HT1080 (cell line): Measurements from ENCODE around the gene KLK10. TPM values are rescaled to one million over a fixed set of nuclear protein-coding genes. Genes with fewer than 3 reads are reported as not detected.

ENCODE experiments used
- DNase-seq: peaks from one replicate; pipeline ENCODE4 v3.0.0-alpha.2; 2015; ENCODE audit warnings: low read depth
- total RNA-seq: library from RNA; depleted of rRNA; stranded (reverse); fragments of >200 nt; shearing (Covaris generic); gene quantifications from 2 replicates; pipeline ENCODE4 v1.2.3, GENCODE V29; 2014

KLK10 gene
- total RNA-seq, 1 experiment from 2014 or later, result not detected

DNA sequence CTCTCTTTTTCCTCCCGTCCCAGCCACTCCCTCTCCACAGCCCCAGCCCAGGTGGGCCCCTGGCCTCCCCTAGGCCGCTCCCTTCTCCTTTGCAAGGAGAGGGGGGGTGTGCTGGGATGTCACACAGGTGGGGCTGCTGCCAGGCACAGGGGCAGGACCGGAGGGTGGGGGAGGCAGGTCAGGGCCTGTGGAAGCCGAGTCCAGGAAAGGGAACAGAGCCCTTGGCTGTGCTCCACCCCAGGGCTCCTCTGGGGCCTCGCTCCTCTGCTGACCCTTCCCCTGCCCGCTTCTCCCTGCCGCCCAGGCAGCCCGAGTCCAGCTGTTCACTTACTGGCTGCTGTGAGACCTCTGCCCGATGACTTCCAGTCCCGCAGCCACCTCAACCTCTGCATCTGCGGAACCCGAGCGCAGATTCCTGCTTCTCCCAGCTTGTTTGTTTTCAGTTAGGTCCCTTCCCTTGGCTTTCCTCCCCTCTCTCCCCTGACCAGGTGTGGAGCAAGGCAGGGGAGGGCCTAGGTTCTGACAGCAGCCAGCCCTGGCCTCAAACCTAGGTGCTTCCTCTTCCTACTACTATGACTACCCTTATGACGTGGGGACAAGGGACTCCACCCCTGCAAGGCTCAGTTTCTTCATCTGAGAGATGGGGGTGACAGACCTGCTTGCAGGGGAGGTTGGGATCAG, 7.8 kb upstream of the KLK10 start:
- no peak for DNase-seq

DNA sequence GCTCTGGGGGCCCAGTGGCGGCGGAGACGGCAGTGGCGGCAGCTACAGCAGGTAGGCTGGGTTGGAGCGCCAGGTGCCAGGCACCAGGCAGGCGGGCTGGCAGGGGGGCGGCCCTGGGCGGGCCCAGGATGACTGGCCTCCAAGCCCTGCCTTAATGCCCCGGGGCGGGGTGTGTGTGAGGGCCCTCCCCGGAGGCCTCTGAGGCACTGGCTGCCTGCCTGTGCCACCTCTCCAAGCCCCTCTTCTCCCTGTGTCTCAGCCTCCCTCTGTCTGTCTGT, 7.0 kb upstream of the KLK10 start, which contains the start of gene KLK11:
Gene KLK11, minus strand, starts transcription at position 63 of the 278 bp plus-strand sequence. CDS start 985 bp downstream, outside the sequence.
- DNase-seq, result no peak

DNA sequence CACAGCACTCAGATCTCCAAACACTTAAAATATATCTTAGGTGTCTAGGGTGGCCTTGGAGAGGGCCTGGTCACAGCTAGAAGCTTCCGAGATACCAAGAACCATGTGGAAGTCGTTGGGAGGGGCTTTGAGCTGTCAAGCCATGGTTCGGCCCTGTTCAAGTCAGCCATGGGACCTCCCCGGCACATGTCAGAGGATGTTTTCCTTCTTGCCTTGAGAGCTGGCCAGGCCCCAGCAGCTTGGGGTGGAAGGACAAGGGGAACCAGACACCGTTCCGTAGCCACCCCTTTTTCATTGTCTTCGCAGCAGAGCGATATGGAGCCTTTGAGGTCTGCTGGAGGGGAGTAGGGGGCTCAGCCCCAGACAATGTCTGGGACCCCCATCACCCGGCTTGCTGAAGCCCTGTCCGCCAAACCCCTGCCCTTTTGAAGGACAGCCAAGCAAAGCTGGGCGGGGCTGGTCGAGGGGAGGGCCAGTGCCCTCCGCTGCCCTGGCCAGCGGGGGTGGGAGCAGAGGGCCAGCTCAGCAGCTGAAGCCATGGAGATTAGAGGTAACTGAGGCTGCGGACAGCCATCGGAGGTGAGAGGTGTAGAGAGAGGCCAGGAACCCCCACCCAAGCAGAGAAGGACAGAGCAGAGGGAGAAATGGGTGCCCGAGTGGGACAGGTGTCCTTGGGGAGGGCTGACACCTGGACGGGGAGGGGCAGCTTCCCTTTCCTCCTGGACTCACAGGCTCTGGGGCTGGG, 6.5 kb upstream of the KLK10 start:
- no peak for DNase-seq

DNA sequence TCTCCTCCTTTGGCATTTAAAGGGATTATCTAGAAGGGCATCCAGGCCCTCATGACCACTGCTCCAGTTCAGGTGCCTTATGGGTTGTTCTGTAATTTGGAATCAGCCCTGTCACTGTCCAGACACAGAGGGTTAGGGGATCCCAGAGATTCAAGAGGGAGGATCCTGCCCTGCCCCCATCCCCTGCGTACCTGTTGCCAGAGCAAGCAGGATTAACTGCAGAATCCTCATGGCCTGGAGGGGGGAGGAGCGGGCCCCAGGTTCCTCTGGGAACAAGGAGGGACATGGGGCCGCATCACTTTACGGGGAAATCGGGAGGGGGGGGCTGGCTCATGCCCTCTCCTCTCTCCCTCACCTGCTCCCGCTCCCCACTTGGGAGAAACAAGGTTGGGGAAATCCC, 5.9 kb upstream of the KLK10 start:
- DNase-seq, result no peak

DNA sequence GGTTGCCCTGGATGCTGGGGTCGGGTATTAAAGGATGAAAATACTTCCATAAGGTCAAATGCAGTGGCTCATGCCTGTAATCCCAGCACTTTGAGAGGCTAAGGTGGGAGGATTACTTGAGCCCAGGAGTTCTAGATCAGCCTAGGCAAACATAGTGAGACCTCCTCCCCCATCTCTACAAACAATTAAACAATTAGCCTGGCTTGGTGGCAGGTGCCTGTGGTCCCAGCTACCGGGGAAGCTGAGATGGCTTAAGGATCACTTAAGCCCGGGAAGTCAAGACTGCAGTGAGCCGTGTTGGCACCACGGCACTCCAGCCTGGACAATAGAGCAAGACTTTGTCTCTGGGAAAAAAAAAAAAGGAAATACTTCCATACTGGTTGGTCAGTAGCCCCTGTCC, 5.4 kb upstream of the KLK10 start:
- DNase-seq, result no peak

DNA sequence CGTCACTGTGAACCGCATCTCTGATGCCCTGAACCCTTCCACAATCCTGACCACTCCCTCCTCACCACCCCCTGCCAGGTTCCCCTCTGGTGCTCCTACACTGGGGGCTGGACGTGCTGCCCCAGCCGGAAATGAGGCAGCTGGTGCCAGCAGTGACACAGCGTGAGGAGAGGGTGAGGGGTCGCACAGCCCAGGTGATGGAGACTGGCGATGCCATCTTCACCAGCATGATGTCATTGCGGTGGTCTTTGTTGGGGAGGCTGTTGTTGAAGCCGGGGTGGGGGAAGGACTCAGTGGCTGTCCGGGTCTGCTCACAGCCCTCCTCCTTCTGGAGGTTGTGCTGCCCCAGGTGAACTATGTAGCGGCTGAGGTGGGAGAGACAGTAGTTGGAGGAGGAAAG, 4.4 kb upstream of the KLK10 start:
- DNase-seq, result no peak

DNA sequence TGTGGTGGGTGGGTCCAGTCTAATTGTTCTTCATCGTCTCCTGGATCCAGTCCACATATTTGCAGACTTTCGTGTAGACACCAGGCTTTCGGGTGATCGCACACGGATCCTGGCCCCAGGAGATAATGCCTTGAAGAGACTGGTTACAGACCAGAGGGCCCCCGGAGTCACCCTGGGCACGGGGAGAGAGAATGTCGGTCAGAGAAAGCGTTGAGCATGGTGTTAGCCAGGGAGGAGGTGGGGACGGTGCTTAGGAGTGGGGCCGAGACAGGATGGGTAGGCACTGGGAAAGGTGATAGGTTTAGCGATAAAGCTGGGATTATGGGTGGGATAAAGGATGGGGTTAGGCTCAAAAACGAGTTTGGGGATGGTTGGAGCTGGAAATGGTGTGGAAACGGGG, 3.0 kb upstream of the KLK10 start:
- DNase-seq, result no peak

DNA sequence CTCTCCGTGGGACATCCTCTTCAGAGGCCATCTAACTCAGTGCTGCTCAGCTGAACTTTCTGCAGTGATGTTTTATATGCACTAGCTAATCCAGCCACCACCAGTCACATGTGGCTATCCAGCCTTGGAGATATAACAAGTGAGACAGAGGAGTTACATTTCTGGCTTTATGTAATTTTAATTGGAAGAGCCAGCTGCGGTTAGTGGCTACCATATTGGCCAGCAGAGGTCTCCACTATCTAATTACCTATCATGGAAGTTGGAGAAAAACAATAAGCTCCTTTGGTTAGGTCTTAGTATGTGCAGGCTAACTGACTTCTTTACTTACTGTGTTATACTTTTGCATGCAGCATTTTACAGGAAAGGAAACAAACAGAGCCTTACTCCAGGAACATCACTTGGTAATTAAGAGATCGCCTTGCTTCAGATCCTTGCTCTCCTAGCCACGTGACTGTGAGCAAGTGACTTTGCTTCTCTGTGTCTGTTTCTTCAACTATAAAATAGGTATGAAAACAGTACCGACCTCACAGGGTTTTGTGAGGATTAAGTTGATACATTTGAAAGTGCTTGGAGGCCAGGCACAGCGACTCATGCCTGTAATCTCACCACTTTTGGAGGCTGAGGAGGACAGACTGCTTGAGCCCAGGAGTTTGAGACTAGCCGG, 1.6 kb upstream of the KLK10 start:
- peak; percentile 59 for DNase-seq

DNA sequence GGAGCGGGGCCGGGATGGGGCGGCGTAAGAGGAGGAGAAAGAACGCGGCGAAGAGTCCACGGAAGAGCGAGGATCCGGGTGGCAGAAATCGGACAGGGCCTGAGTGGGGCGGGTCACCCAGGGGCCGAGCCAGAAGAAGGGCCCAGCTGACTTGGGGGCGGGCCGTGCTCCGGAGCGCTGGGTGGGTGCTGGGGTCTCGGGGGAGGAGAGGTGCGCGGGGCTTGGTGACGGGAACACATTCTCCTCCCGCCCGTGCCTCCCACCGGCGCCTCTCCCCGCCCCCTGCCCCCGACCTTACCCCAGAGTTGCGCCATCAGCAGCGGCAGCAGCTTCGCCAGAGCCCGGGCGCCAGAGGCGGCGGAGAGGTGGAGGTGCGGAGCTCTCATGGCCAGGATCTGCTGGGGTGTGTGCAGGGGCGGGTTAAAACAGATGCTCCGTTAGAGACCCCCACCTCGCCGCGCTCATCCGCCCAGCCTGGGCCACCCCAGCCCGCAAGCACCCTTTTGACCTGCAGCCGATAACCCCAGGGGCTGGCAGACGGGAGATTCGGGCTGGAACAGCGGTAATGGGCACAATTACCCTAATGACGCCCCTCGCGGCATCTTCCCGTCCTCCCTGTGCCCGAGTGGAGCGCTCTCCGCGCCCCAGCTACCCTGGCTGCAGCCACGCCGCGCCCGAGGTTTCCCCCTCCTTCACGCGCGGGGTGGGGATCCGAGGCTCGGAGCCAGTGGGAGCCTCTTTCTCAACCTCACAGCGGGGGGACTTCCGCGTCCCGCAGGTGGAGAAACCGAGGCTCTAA, 565 bp downstream of the KLK10 start:
- DNase-seq, result no peak

DNA sequence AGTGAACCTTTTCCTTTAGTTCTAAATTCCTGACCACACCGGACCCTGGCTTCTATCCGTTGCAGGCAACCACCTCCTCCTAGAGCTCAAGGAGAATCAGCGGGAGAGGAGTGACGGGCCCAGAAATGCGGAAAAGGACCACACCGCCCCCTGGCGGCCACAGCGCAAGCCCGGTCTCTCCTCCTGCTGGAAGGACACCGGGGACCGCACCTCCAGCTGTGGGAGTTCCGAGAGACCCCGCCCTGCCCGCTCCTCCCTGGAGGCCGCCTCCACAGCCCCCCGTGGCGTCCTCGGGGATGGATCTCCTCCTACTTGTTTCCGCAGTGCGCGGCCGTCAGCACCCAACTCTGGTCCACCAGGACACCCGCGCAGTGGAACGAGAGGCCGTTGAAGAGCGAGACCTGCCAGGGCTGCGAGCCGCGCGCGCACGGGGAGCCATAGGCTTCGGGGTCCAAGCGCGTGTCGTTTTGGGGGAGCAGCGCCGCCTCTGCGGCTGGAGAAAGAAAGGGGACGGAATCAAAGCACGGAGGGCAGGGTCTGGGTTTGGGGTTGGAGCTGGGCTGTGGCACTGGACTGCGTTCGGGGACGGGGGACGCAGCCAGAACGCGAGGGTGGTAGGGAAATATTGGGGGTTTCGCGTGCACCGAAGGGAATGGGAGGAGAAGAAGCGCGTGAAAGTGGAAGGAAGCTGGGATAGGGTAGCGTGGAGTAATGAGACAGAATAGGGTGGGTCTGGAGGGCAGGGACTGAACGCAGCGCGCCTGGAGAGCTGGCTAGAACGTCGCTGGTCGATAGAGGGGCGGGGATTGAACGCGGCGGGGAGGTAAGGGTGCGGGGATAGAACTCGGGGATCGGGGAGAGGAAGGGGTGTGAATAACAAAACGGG, 2.5 kb downstream of the KLK10 start:
- peak; percentile 37 for DNase-seq

DNA sequence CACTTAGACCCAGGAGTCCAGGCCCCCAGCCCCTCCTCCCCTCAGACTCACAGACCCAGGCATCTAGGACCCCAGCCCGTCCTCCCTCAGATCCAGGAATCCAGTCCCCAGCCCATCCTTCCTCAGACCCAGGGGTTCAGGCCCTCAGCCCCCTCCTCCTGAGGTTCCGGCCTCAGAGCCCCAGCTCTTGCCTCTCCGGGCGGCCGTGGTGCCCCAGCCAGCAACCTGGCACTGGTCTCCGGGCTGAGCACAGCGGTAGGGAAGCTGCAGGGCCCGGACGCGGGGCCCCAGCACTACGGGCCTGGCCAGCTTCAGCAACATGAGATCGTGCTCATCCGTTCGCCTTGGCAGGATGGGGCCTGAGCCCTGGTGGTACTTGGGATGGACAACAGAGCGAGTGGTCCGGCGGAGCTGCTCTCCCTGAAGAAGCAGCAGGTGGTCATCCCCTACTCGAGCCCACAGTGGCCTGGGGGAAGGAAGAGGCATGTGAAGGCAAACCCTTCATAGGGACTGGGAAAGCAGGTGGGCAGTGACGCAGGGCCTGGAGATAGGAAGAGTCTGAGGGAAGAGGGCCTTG, 3.7 kb downstream of the KLK10 start:
- no peak for DNase-seq

DNA sequence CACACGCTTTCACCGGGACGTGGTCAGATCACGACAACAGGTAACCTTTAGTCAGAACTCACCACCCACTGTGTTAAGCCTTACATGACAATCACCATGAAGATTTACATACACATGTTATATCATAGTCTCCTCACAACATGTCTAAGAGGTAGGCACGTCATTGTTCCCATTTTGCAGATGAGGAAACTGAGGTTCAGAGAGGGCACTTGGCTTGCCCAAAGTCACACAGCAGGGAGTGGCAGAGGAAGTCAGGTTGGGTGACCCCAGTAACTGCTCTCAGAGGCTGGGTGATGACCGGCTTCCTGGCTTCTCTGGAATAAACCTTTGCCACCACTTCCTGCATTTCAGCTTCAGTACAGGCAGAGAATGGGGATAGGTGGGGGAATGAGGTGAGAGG, 5.3 kb downstream of the KLK10 start:
- no peak for DNase-seq

DNA sequence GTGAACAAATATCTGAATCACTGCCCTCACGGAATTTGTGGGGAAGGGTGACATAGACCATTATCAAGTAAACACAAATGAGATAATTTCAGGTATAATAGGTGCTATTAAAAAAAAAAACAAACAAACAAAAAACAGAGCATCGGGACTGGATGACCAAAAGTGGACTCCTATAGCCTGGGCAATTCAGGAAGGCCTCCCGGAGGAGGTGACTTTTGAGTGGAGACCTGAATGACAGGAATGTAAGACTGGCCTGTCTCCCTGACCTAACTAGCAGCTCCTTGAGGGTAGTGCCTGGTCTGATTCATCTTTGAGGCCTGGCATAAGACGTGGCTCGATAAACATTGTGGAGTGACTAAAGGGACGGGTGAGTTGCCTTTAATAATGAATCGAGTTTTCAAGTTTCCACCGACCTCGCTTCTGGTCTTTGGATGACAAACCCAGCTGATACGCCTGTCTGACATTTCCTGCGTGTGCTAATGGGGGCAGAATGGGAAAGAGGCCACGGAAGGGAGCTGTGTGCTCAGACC, 6.8 kb downstream of the KLK10 start:
- no peak for DNase-seq

DNA sequence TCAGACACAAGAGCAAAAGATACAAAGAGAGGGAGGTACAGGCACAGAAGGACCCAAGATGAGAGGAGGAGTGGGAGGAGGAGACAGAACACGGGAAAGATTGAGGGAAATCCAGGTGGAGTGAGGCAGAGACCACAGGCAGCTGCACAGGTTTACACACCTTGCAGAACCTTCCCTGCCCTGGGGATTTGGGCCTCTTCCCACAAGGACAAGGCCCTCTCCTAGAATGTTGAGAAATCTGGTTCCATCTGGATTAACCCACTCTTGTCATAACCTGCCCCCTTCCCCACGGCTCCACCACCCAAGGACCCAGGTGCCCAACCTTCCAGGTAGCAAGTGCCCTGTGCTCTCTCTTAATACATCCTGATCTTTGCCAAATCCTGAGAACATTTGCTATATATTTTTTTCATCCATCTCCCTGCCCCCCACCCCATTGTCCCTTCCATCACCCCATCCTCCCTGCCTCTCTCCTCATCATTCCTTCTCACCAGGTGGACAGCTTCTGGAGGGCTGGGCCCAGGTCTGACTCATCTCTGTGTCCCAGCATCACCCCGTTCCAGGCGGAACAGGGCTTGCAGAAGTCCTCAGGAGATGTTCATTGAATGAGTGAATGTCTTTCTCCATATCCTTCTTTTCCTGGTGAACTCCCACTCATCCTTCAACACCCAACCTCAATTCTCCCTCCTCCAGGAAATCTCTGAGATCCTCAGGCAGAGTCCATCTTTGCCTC, 9.3 kb downstream of the KLK10 start:
- DNase-seq, result no peak

DNA sequence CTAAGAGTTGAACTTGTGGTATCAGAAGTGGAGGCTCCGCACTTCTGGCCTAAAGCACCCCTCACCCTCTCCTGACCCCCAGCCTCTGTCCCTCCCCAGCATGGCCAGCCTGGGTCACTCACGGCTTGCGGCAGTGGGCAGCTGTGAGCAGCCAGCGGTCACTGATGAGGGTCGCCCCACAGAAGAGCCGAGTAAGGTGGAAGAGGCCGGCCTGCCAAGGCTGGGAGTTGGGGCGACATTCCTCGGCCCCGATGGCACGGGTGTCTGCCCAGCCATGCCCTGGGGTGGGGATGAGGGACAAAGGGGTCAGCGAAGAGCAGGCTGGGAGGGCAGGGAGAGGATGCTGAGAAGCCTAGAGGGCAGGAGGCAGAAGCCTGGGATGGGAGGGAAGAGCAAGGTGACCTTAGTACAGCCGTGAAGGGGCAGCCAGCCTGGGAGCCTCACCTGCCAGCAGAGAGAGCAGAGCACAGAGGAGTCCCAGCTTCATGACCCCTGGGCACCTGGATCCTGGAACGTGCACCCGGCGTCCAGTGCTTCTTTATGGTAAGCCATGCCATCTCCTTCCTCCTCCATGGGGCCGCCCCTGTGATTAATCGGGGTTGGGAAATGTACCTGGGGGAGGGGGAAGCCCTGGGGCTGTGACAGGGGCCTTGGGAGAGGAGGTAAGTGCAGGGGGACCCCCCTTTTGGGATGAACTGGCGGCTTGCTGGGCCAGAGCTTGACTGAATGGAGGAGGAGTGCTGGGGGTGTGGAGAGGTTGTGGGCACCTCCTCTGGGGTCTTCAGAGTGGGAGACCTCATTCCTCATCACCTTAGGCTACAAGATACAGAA, 10.2 kb downstream of the KLK10 start:
- DNase-seq, result no peak

DNA sequence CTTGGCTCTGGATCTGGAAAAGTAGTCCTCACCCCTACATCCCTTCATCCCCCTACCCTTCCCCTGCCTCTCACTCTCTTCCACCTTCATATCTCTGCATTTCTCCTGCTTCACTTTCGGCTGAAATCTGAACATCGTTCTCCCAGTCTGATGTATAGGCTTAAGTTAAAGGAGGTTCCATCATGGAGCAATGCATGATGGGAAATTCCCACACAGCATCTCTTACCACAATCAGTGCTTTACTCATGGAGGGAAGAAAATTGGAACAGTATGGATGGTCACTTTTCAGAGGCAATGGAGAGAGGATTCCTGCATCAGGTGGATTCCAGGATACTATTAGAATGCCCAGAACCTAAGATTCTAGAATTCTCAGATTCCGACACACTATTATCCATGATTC, 12.0 kb downstream of the KLK10 start:
- DNase-seq, result no peak

DNA sequence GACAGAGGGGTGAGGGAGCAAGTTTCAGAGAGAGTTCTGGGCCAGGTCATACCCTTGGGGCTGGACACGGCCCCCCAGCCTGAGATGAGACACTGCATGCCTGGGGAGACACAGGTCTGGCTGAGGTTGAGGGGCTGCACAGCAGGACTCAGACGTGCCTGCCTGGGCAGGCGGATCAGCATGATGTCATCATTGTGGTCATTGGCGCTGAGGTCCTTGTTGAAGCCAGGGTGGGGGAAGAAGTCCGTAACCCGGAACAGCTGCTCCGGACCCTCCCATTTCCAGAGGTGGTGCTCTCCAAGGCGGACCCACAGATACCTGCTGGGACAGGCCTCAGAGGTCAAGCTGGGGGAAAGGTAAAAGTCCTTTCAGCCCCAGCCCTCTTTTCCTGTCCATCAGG, 13.1 kb downstream of the KLK10 start:
- DNase-seq, result no peak

DNA sequence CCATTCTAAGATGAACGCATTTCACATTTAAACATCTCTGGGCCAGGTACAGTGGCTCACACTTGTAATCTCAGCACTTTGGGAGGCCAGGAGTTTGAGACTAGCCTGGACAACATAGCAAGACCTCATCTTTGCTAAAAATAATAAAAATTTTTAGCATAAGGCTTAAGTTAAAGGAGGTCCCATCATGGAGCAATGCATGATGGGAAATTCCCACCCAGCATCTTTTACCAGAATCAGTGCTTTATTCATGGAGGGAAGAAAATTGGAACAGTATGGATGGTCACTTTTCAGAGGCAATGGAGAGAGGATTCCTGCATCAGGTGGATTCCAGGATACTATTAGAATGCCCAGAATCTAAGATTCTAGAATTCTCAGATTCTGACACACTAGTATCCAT, 14.3 kb downstream of the KLK10 start:
- DNase-seq, result no peak

DNA sequence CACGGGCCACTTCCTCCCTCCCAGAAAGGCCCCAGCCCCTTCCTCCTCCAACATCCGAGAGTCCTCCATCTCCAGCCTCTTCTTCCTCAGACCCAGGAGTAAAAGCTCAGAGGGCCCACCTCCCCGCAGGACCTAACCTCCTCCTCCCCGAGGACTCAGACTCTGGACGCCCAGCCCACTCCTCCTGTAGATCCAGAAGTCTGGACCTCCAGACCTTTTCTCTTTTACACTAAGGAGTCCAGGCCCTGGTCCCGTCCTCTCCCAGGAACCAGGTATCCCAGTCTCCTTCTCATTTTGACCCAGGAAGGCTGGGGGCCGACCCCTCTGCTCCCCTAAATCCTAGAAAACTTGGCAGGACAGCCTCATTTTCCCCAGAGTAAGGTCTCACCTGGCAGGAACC, 16.2 kb downstream of the KLK10 start:
- no peak for DNase-seq
